Measurements from ENCODE around the gene GREB1. TPM values are rescaled to one million over a fixed set of nuclear protein-coding genes. Genes with fewer than 3 reads are reported as not detected.

The GREB1 gene
- total RNA-seq, 1 experiment from 2014 or later = 0.62 TPM

- Histone ChIP-seq H3K9me3 (ENCODE audit: low read length) (no peaks in the 10 kb centered on the region), H4K20me1 (ENCODE audit: low read length) (no peaks in the 10 kb centered on the region), H3K9me2 (replicated peaks; ENCODE audit: low read length) (no peaks in the 10 kb centered on the region), H3K4me2 (ENCODE audit: low read length) (no peak overlapping the region), H3K9ac (ENCODE audit: low read length) (no peak overlapping the region), H2AFZ (ENCODE audit: low read length) (no peak overlapping the region), H3K27me3 (ENCODE audit: low read length) (peaks cover 73% of the 10 kb centered on the region), H3K36me3 (ENCODE audit: low read depth, low read length) (no peaks in the 10 kb centered on the region), H3F3A (ENCODE audit: low read length, unreplicated experiment) (no peaks in the 10 kb centered on the region), H3K79me2 (ENCODE audit: low read length) (no peaks in the 10 kb centered on the region), H3K4me1 (ENCODE audit: insufficient read depth, low read length) (no peaks in the 10 kb centered on the region), H3K27ac (ENCODE audit: low read length) (no peak overlapping the region), H3K4me3 (ENCODE audit: low read length) (no peak overlapping the region)
- TF ChIP-seq EZH2phosphoT487 (IDR thresholded peaks at IDR 0.05; ENCODE audit: borderline replicate concordance, low read length) (no peak), EZH2 (IDR thresholded peaks at IDR 0.05; ENCODE audit: low read length, unreplicated experiment) (no peak), CTCF (conservative IDR thresholded peaks at IDR 0.05; ENCODE audit: low read depth, low read length) (no peak)
- BruUV-seq (replicated peaks) = no TSS peak
- DNase-seq (no peak), ATAC-seq (no peak)
- CTCF ChIA-PET = no interaction called here
- POLR2A ChIA-PET (ENCODE audit: unreplicated experiment) = no interaction called here
- intact Hi-C loops (cut with micrococcal nuclease) = no loop called here
Measured at GRCh38 chr2:11547912-11548497, 14.2 kb downstream of the GREB1 start.

GRCh38 chr2:11550302-11550701 lies 16.5 kb downstream of the GREB1 start:
- POLR2A ChIA-PET (ENCODE audit: unreplicated experiment) = no interaction called here
- Histone ChIP-seq H3K9ac (ENCODE audit: low read length) (no peak overlapping the region), H3F3A (ENCODE audit: low read length, unreplicated experiment) (no peaks in the 10 kb centered on the region), H3K27ac (ENCODE audit: low read length) (no peak overlapping the region), H3K36me3 (ENCODE audit: low read depth, low read length) (no peaks in the 10 kb centered on the region), H3K9me3 (ENCODE audit: low read length) (no peaks in the 10 kb centered on the region), H4K20me1 (ENCODE audit: low read length) (no peaks in the 10 kb centered on the region), H2AFZ (ENCODE audit: low read length) (no peak overlapping the region), H3K27me3 (ENCODE audit: low read length) (peaks cover 63% of the 10 kb centered on the region), H3K4me1 (ENCODE audit: insufficient read depth, low read length) (peaks cover 14% of the 10 kb centered on the region), H3K79me2 (ENCODE audit: low read length) (no peaks in the 10 kb centered on the region), H3K9me2 (replicated peaks; ENCODE audit: low read length) (no peaks in the 10 kb centered on the region), H3K4me2 (ENCODE audit: low read length) (no peak overlapping the region), H3K4me3 (ENCODE audit: low read length) (no peak overlapping the region)
- BruUV-seq (replicated peaks) = no TSS peak
- TF ChIP-seq CTCF (conservative IDR thresholded peaks at IDR 0.05; ENCODE audit: low read depth, low read length) = no peak
- TF ChIP-seq EZH2phosphoT487 (IDR thresholded peaks at IDR 0.05; ENCODE audit: borderline replicate concordance, low read length) = no peak
- no peak for TF ChIP-seq EZH2 (IDR thresholded peaks at IDR 0.05; ENCODE audit: low read length, unreplicated experiment)
- ATAC-seq (no peak), DNase-seq (no peak)
- CTCF ChIA-PET = no interaction called here
- intact Hi-C loops (cut with micrococcal nuclease) = no loop called here

- Histone ChIP-seq H3K4me2 (ENCODE audit: low read length) (no peak overlapping the region), H2AFZ (ENCODE audit: low read length) (no peak overlapping the region), H3K36me3 (ENCODE audit: low read depth, low read length) (no peaks in the 10 kb centered on the region), H4K20me1 (ENCODE audit: low read length) (no peaks in the 10 kb centered on the region), H3K9ac (ENCODE audit: low read length) (no peak overlapping the region), H3K9me2 (replicated peaks; ENCODE audit: low read length) (no peaks in the 10 kb centered on the region), H3K27ac (ENCODE audit: low read length) (no peak overlapping the region), H3K79me2 (ENCODE audit: low read length) (no peaks in the 10 kb centered on the region), H3K9me3 (ENCODE audit: low read length) (no peaks in the 10 kb centered on the region), H3K27me3 (ENCODE audit: low read length) (peaks cover 66% of the 10 kb centered on the region), H3F3A (ENCODE audit: low read length, unreplicated experiment) (no peaks in the 10 kb centered on the region), H3K4me3 (ENCODE audit: low read length) (no peak overlapping the region), H3K4me1 (ENCODE audit: insufficient read depth, low read length) (peaks cover 14% of the 10 kb centered on the region)
- ChIA-PET POLR2A (ENCODE audit: unreplicated experiment) (no interaction called here), CTCF (no interaction called here)
- DNase-seq (no peak), ATAC-seq (no peak)
- TF ChIP-seq CTCF (conservative IDR thresholded peaks at IDR 0.05; ENCODE audit: low read depth, low read length) = no peak
- no peak for TF ChIP-seq EZH2phosphoT487 (IDR thresholded peaks at IDR 0.05; ENCODE audit: borderline replicate concordance, low read length)
- TF ChIP-seq EZH2 (IDR thresholded peaks at IDR 0.05; ENCODE audit: low read length, unreplicated experiment) = no peak
- intact Hi-C loops (cut with micrococcal nuclease) = no loop called here
- BruUV-seq (replicated peaks) = no TSS peak
Measured at GRCh38 chr2:11550901-11551568, 17.2 kb downstream of the GREB1 start.
